GM21723 (cell line): ENCODE results near the gene NRTN.
"Not testable (repeated sequence)": the region's sequence is repeated elsewhere in the genome, so short reads cannot be mapped to it uniquely, and the experiment has no call there.

ENCODE experiments used
- ATAC-seq: cut with Tn5 transposase; IDR thresholded peaks from one replicate; pipeline ENCODE4 v1.9.1; 2021; ENCODE audit warnings: mild to moderate bottlenecking, moderate library complexity; ENCODE audit not compliant: unreplicated experiment

The NRTN gene

DNA sequence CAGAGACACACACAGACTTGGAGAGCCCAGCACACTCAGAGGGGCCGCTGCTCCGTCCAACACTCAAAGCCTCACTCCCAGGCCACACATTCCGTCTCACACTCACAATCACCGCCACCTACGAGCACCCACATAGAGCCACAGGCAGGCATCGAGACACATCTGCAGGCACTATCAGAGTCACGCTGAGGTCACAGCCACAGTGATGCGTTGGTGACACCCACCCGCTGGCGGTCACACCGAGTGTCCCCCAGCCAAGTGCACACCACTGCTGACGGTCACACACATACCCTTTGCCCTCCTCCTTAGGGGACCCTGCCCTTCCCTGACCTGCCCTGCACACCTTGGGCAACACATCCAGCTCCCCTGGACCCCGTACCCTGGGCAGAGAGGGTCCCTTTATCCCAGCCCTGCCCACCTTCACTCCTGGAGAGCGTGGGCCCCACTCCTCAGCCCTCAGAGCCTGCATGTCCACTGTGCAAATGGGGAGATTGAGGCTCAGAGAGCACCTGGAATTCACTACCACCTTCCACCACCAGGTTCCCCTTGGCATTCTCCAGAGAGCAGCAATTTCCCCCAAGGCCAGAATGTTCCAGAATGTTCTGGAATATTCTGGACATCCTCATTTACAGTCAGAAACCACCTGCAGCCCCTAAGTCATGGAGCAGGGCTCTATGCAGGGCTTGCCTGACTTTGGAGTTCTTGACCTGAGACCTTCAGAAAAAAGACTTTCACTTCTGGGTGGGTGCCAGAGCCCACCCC, 60.0 kb downstream of the NRTN start:
- ATAC-seq = no peak

DNA sequence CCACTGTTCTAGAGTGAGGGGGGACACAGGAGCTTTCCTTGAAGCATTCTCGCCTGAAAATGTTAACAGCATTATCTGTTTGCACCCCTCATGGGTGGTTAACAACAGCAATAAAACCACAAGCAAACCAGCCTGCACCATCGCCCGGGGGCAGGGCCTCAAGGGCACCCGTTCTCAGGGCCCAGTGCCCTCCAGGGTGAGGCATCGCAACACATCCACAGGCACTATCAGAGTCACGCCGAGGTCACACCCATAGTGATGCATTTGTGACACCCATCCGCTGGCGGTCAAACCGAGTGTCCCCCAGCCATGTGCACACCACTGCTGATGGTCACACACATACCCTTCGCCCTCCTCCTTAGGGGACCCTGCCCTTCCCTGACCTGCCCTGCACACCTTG, 60.9 kb downstream of the NRTN start:
- no peak for ATAC-seq

DNA sequence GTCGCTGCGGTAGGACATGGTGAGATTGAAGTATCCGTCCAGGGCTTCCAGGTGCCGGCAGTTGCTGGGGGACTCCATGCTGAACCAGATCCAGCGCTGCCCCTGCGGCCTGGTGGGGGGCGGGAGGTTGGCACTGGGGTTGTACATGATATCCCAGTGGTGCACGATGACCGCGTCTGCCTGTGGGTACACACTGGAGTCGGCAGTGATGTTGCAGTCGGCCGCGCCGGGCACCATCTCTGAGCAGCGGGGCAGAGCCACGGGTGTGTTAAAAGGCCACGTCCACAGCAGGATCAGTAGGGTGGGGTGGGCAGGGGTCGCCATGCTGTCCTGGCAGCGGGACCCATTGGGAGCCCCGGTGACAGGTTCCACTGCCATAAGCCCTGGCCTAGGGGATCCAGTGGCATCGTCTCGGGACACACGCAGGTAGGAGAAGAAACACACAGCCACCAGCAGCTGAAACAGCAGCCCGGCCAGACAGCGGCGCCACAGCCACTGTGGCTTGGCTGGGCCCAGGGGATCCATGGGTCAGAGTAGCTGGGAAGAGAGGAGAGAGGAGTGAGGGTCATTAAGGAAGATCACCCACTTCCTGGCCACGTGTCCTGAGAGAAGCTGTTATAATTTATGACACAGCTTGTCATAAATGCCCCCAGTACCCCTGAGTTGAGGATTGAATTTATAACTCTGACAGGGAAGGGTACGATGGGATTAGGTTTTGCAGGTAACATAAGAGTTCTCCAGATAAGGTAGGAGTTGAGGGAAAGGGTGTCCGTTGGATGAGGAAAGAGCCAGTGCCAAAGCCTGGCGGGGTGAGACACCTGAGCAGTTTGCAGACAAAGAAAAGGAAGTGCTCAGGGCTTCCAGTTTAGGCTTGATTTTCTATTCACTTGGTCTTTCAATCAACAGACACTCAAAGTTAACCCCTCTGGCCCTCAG, 62.6 kb downstream of the NRTN start:
- ATAC-seq = no peak

DNA sequence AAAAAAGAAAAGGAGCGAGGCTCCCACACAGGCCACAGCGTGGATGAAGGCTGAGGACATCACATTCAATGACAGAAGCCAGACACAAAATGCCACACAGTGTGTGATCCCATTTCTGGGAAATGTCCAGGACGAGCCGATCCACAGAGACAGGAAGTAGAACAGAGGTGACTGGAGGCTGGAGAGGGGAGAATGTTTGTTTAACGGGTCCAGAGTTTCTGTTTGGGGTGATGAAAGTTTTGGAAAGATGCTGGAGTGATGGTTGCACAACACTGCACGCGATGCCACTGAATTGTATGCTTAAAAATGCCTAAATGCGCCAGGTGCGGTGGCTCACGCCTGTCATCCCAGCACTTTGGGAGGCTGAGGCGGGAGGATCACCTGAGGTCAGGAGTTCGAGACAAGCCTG, 66.1 kb downstream of the NRTN start:
- no peak for ATAC-seq

DNA sequence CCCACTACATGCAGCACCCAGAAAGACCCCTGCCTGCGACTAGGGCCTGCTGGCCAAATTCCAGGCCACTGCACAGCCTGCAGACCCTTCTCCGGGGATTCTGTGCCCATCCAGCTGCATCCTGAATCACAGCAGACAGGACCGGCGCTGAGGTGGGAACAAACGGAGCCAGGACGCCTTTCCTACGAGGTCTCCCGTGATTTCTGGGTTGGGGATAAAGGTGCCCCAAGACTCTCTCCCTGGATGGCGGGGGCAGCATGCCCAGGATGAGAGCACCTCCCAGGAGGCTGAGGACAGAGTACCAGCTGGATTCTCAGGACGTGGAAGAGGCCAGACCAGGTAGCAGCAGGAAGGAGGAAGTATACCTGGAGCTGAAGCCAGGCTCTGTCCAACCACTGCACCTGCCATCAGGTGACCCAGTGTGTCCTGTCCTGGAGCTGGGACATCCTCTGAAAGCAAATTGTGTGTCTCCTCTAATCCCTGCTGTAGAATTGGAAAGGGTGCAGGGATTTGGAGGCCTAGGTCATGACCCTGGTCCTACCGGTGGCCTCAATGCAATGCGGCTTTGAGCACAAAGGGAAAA, 68.8 kb downstream of the NRTN start:
- ATAC-seq = no peak

DNA sequence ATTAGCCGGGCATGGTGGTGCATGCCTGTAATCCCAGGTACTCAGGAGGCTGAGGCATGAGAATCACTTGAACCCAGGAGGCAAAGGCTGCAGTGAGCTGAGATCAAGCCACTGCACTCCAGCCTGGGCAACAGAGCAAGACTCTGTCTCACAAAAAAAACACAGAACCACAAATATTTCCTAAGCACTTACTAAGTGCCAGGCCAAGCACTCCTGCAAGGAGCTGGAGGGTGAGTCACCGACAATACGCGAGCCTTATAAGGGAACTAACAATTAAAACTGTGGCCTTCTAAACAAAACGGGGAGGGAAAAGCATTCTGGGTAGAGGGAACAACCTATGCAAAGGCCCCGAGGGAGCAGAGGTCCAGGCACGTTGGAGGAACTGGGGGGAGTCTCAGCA, 69.6 kb downstream of the NRTN start:
- ATAC-seq = not testable (repeated sequence)

DNA sequence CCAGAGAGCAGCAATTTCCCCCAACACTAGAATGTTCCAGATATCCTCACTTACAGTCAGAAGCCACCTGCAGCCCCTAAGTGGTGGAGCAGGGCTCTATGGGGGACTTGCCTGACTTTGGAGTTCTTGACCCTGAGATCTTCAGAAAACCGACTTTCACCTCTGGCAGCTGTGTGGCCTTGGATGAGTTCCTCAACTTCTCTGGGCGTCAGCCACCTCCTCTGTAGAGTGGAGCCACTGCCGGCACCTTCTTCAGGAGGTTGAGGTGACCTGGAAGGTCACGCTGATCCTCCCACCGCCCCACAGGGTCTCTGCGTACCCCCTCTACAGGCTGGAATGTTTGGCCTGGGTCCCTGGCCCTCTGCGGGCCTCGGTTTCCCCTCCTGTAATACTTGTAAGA, 72.6 kb downstream of the NRTN start:
- ATAC-seq = no peak

DNA sequence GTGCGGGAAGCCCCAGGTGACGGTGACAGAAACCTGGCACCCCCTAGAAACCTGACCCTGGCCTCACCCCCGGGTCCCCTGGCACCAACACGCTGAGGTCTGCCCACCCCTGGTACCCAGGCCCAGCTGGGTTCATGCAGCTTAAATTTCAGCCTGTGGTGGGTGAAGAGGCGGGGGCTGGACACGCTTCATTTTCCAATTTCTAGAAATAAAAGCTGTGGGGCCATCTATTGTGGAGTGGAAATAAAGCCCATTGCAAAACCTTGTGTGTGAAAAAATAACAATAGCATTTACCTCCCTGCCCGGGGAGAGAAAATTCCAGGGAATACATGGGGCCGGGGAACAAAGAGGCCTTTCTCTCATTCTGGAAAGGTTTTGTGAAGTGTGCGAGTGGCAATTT, 73.0 kb downstream of the NRTN start:
- no peak for ATAC-seq
